Skeletal muscle satellite cell (primary cell): Measurements from ENCODE around the gene TUBGCP3.

Source experiments
- H3K27me3 ChIP-seq: 2 replicates; pipeline ENCODE4 v1.7.0; 2013; ENCODE audit warnings: low read length; ENCODE audit not compliant: control insufficient read depth, insufficient read depth
- H3K36me3 ChIP-seq: 2 replicates; pipeline ENCODE4 v1.7.0; 2013; ENCODE audit warnings: mild to moderate bottlenecking, control low read depth, low read length; ENCODE audit not compliant: insufficient read depth
- H3K4me1 ChIP-seq: 2 replicates; pipeline ENCODE4 v1.7.0; 2013; ENCODE audit warnings: low read length; ENCODE audit not compliant: control insufficient read depth, insufficient read depth
- H3K4me2 ChIP-seq: 2 replicates; pipeline ENCODE4 v1.7.0; 2013; ENCODE audit warnings: mild to moderate bottlenecking, low read length
- H3K4me3 ChIP-seq: 2 replicates; pipeline ENCODE4 v1.7.0; 2013; ENCODE audit warnings: low read length
- H3K9ac ChIP-seq: 2 replicates; pipeline ENCODE4 v1.7.0; 2013; ENCODE audit warnings: mild to moderate bottlenecking, low read depth, low read length, moderate library complexity
- H3K9me3 ChIP-seq: replicated peaks from 2 replicates; pipeline ENCODE4 v1.7.0; 2013; ENCODE audit warnings: mild to moderate bottlenecking, control low read depth, low read length

The TUBGCP3 gene

GRCh38 chr13:112466132-112467058 is 121.6 kb downstream of the TUBGCP3 start:
- Histone ChIP-seq H3K4me1 (no peaks in the 10 kb centered on the region), H3K4me3 (no peak overlapping the region), H3K9me3 (no peaks in the 10 kb centered on the region), H3K36me3 (no peaks in the 10 kb centered on the region), H3K4me2 (no peak overlapping the region), H3K27me3 (no peaks in the 10 kb centered on the region), H3K9ac (no peak overlapping the region)

GRCh38 chr13:112465251-112466131 is 122.5 kb downstream of the TUBGCP3 start:
- Histone ChIP-seq H3K27me3 (no peaks in the 10 kb centered on the region), H3K36me3 (no peaks in the 10 kb centered on the region), H3K4me2 (no peak overlapping the region), H3K9ac (no peak overlapping the region), H3K4me3 (no peak overlapping the region), H3K4me1 (no peaks in the 10 kb centered on the region), H3K9me3 (no peaks in the 10 kb centered on the region)

- H3K4me2 ChIP-seq, result no peak overlapping the region
- H3K4me3 ChIP-seq, result no peak overlapping the region
- no peaks in the 10 kb centered on the region for H3K36me3 ChIP-seq
- H3K27me3 ChIP-seq, result no peaks in the 10 kb centered on the region
- H3K9ac ChIP-seq, result no peak overlapping the region
- H3K4me1 ChIP-seq, result no peaks in the 10 kb centered on the region
- H3K9me3 ChIP-seq, result no peaks in the 10 kb centered on the region
Observed at GRCh38 chr13:112464720-112465119, 123.2 kb downstream of the TUBGCP3 start.

- H3K9ac ChIP-seq, result no peak overlapping the region
- H3K4me1 ChIP-seq, result no peaks in the 10 kb centered on the region
- no peaks in the 10 kb centered on the region for H3K36me3 ChIP-seq
- H3K4me2 ChIP-seq, result no peak overlapping the region
- H3K27me3 ChIP-seq, result no peaks in the 10 kb centered on the region
- H3K9me3 ChIP-seq, result no peaks in the 10 kb centered on the region
- no peak overlapping the region for H3K4me3 ChIP-seq
Observed at GRCh38 chr13:112462408-112462807, 125.5 kb downstream of the TUBGCP3 start.

- Histone ChIP-seq H3K27me3 (no peaks in the 10 kb centered on the region), H3K4me3 (no peak overlapping the region), H3K9ac (no peak overlapping the region), H3K4me1 (no peaks in the 10 kb centered on the region), H3K4me2 (no peak overlapping the region), H3K9me3 (no peaks in the 10 kb centered on the region), H3K36me3 (no peaks in the 10 kb centered on the region)
Observed at GRCh38 chr13:112457485-112457884, 130.5 kb downstream of the TUBGCP3 start.

GRCh38 chr13:112457081-112457480 is 130.9 kb downstream of the TUBGCP3 start:
- Histone ChIP-seq H3K36me3 (no peaks in the 10 kb centered on the region), H3K27me3 (no peaks in the 10 kb centered on the region), H3K4me3 (no peak overlapping the region), H3K4me2 (no peak overlapping the region), H3K4me1 (no peaks in the 10 kb centered on the region), H3K9ac (no peak overlapping the region), H3K9me3 (no peaks in the 10 kb centered on the region)

- Histone ChIP-seq H3K4me2 (no peak overlapping the region), H3K36me3 (no peaks in the 10 kb centered on the region), H3K4me1 (no peaks in the 10 kb centered on the region), H3K27me3 (no peaks in the 10 kb centered on the region), H3K9me3 (no peaks in the 10 kb centered on the region), H3K4me3 (no peak overlapping the region), H3K9ac (no peak overlapping the region)
Observed at GRCh38 chr13:112456138-112457056, 131.6 kb downstream of the TUBGCP3 start.

- H3K4me1 ChIP-seq, result no peaks in the 10 kb centered on the region
- peaks cover 5% of the 10 kb centered on the region for H3K27me3 ChIP-seq
- no peaks in the 10 kb centered on the region for H3K9me3 ChIP-seq
- H3K4me3 ChIP-seq, result no peak overlapping the region
- no peaks in the 10 kb centered on the region for H3K36me3 ChIP-seq
- no peak overlapping the region for H3K9ac ChIP-seq
- no peak overlapping the region for H3K4me2 ChIP-seq
Observed at GRCh38 chr13:112455476-112456059, 132.4 kb downstream of the TUBGCP3 start.

- Histone ChIP-seq H3K27me3 (peaks cover 6% of the 10 kb centered on the region), H3K4me3 (no peak overlapping the region), H3K9ac (no peak overlapping the region), H3K9me3 (no peaks in the 10 kb centered on the region), H3K4me1 (no peaks in the 10 kb centered on the region), H3K36me3 (no peaks in the 10 kb centered on the region), H3K4me2 (no peak overlapping the region)
Observed at GRCh38 chr13:112454648-112455334, 133.2 kb downstream of the TUBGCP3 start.

- Histone ChIP-seq H3K9me3 (no peaks in the 10 kb centered on the region), H3K4me1 (no peaks in the 10 kb centered on the region), H3K4me2 (no peak overlapping the region), H3K27me3 (peaks cover 10% of the 10 kb centered on the region), H3K4me3 (no peak overlapping the region), H3K36me3 (no peaks in the 10 kb centered on the region), H3K9ac (no peak overlapping the region)
Observed at GRCh38 chr13:112453874-112454647, 133.9 kb downstream of the TUBGCP3 start.
